Endothelial cell (in vitro differentiated cells): ENCODE results near the gene HOXB3. TPM values are rescaled to one million over a fixed set of nuclear protein-coding genes. Genes with fewer than 3 reads are reported as not detected.

Experiments
- DNase-seq: peaks from one replicate; pipeline ENCODE4 v3.0.0; 2021; ENCODE audit warnings: low spot score
- H3K27ac Mint-ChIP-seq: one replicate; pipeline ENCODE4 v1.8.0; 2021; ENCODE audit warnings: mixed read lengths, inconsistent platforms; ENCODE audit not compliant: unreplicated experiment
- H3K27me3 Mint-ChIP-seq: one replicate; pipeline ENCODE4 v1.8.0; 2021; ENCODE audit warnings: mild to moderate bottlenecking, moderate library complexity, mixed read lengths, inconsistent platforms; ENCODE audit not compliant: unreplicated experiment
- H3K36me3 Mint-ChIP-seq: one replicate; pipeline ENCODE4 v1.8.0; 2021; ENCODE audit warnings: mild to moderate bottlenecking, low read depth, mixed read lengths, inconsistent platforms; ENCODE audit not compliant: unreplicated experiment
- H3K4me1 Mint-ChIP-seq: one replicate; pipeline ENCODE4 v1.8.0; 2021; ENCODE audit warnings: mild to moderate bottlenecking, mixed read lengths, inconsistent platforms; ENCODE audit not compliant: unreplicated experiment
- H3K4me3 Mint-ChIP-seq: one replicate; pipeline ENCODE4 v1.8.0; 2021; ENCODE audit warnings: mild to moderate bottlenecking, mixed read lengths, inconsistent platforms; ENCODE audit not compliant: unreplicated experiment
- H3K9me3 Mint-ChIP-seq: one replicate; pipeline ENCODE4 v1.8.0; 2021; ENCODE audit warnings: mixed read lengths, inconsistent platforms; ENCODE audit not compliant: unreplicated experiment
- CTCF ChIP-seq: fragments of 200-600 bp; sonication (generic); IDR thresholded peaks from one replicate; pipeline ENCODE4 v1.5.0; 2021; ENCODE audit warnings: antibody characterized with exemption; ENCODE audit not compliant: unreplicated experiment
- total RNA-seq: library from RNA; stranded (reverse); fragmentation: NEBNext Ultra II Directional; extraction: Animal tissue kit (Norgen Biotek cat#: 25700); gene quantifications from one replicate; pipeline ENCODE4 v1.2.1, GENCODE V29; 2021; ENCODE audit not compliant: unreplicated experiment

Gene HOXB3
- total RNA-seq, 1 donor from 2014 or later: 17.7 TPM

- no peak for DNase-seq
- Mint-ChIP-seq H3K4me1 (peaks cover 67% of the 10 kb centered on the region), H3K27ac (no peak overlapping the region), H3K9me3 (no peaks in the 10 kb centered on the region), H3K36me3 (no peaks in the 10 kb centered on the region), H3K4me3 (no peak overlapping the region), H3K27me3 (peaks cover 46% of the 10 kb centered on the region)
- no peak for TF ChIP-seq CTCF
Observed at GRCh38 chr17:48590607-48591161, 643 bp upstream of the HOXB3 start.

- Mint-ChIP-seq H3K9me3 (no peaks in the 10 kb centered on the region), H3K27ac (no peak overlapping the region), H3K4me3 (peak overlapping the region; percentile 71)
Observed at GRCh38 chr17:48589060-48589830, 796 bp downstream of the HOXB3 start.

GRCh38 chr17:48588528-48588927, 1.5 kb downstream of the HOXB3 start:
- Mint-ChIP-seq H3K36me3 (no peaks in the 10 kb centered on the region), H3K9me3 (no peaks in the 10 kb centered on the region), H3K4me1 (peaks cover 58% of the 10 kb centered on the region), H3K27ac (no peak overlapping the region), H3K4me3 (no peak overlapping the region), H3K27me3 (peaks cover 55% of the 10 kb centered on the region)
- DNase-seq: no peak
- TF ChIP-seq CTCF: no peak

More at GRCh38 chr17:48589060-48589830, 796 bp downstream of the HOXB3 start:
- Mint-ChIP-seq H3K27me3 (peaks cover 51% of the 10 kb centered on the region), H3K36me3 (no peaks in the 10 kb centered on the region), H3K4me1 (peaks cover 61% of the 10 kb centered on the region)
- no peak for DNase-seq
- TF ChIP-seq CTCF: no peak

- DNase-seq: no peak
- TF ChIP-seq CTCF: no peak
- Mint-ChIP-seq H3K9me3 (no peaks in the 10 kb centered on the region), H3K27me3 (peaks cover 60% of the 10 kb centered on the region), H3K36me3 (no peaks in the 10 kb centered on the region), H3K4me3 (no peak overlapping the region), H3K4me1 (peaks cover 60% of the 10 kb centered on the region), H3K27ac (no peak overlapping the region)
Observed at GRCh38 chr17:48588074-48588415, 2.0 kb downstream of the HOXB3 start.

- Mint-ChIP-seq H3K27me3 (peaks cover 56% of the 10 kb centered on the region), H3K36me3 (no peaks in the 10 kb centered on the region), H3K4me3 (peak overlapping the region; percentile 58), H3K27ac (no peak overlapping the region), H3K4me1 (peaks cover 60% of the 10 kb centered on the region), H3K9me3 (no peaks in the 10 kb centered on the region)
- no peak for DNase-seq
- TF ChIP-seq CTCF: no peak
Observed at GRCh38 chr17:48587276-48588073, 2.6 kb downstream of the HOXB3 start.
